H1 (cell line): ENCODE results near the gene RAD50. TPM values are rescaled to one million over a fixed set of nuclear protein-coding genes. Genes with fewer than 3 reads are reported as not detected.

ENCODE experiments used
- CTCF ChIA-PET: fragments of 300-600 bp; sonication (Branson Sonifier 250); formaldehyde crosslinking; loops from one replicate; lab custom pipeline; 2021; ENCODE audit not compliant: partially characterized antibody; lab: Charles Lee
- POLR2A ChIA-PET: fragments of 300-600 bp; sonication (Branson Sonifier 250); formaldehyde crosslinking; loops from one replicate; lab custom pipeline; 2021; ENCODE audit warnings: inconsistent platforms; ENCODE audit not compliant: partially characterized antibody; lab: Charles Lee
- DNase-seq, 2 experiments: peaks; one replicate each; pipeline versions ENCODE4 v3.0.0 to v3.0.0-alpha.2; 2010 to 2022; ENCODE audit warnings: low spot score in 2 of 2, low read depth in 1 of 2, mixed read lengths in 1 of 2
- FAIRE-seq: peaks from 2 replicates; lab custom pipeline; 2011; peaks lifted over from hg19 to GRCh38; lab: Jason Lieb, UNC
- H2AFZ ChIP-seq: 2 replicates; pipeline ENCODE4 v1.8.1; 2012; ENCODE audit warnings: low read length, inconsistent platforms
- H2AK5ac ChIP-seq: 2 replicates; pipeline ENCODE4 v1.6.1; 2013; ENCODE audit warnings: low read depth, low read length
- H2BK120ac ChIP-seq: replicated peaks from 2 replicates; pipeline ENCODE3; 2013; ENCODE audit warnings: low read depth, low read length, inconsistent platforms
- H2BK12ac ChIP-seq: 2 replicates; pipeline ENCODE4 v1.6.1; 2013; ENCODE audit warnings: low read depth, low read length
- H2BK15ac ChIP-seq: 2 replicates; pipeline ENCODE4 v1.6.1; 2013; ENCODE audit warnings: low read length
- H2BK20ac ChIP-seq: 2 replicates; pipeline ENCODE4 v1.6.1; 2013; ENCODE audit warnings: low read length
- H2BK5ac ChIP-seq: 2 replicates; pipeline ENCODE4 v1.6.1; 2013; ENCODE audit warnings: low read depth, low read length
- H3K14ac ChIP-seq: 2 replicates; pipeline ENCODE4 v1.6.1; 2013; ENCODE audit warnings: inconsistent platforms; ENCODE audit not compliant: insufficient read length
- H3K18ac ChIP-seq: 2 replicates; pipeline ENCODE4 v1.6.1; 2013; ENCODE audit warnings: low read length; ENCODE audit errors: extremely low read depth
- H3K23ac ChIP-seq: 2 replicates; pipeline ENCODE4 v1.6.1; 2013; ENCODE audit warnings: inconsistent platforms; ENCODE audit not compliant: insufficient read length
- H3K23me2 ChIP-seq: 2 replicates; pipeline ENCODE4 v1.6.1; 2013; ENCODE audit warnings: low read depth, low read length
- H3K27ac ChIP-seq: 2 replicates; pipeline ENCODE4 v1.6.1; 2011; ENCODE audit warnings: low read depth, low read length, inconsistent platforms
- H3K27me3 ChIP-seq, 4 experiments: replicated peaks in 1 of 4; 1 replicate in 1 of 4; 2 replicates in 3 of 4; pipeline versions ENCODE4 v1.6.1 to v1.8.1; 2011 to 2013; ENCODE audit warnings: low read length in 3 of 4, mild to moderate bottlenecking in 3 of 4, inconsistent platforms in 2 of 4, mixed read lengths in 2 of 4, moderate library complexity in 1 of 4; ENCODE audit not compliant: control insufficient read depth in 3 of 4, insufficient read depth in 3 of 4; ENCODE audit errors: extremely low read depth in 1 of 4
- H3K36me3 ChIP-seq, 4 experiments: 2 replicates each; pipeline versions ENCODE4 v1.6.1 to v1.8.1; 2011 to 2013; ENCODE audit warnings: mild to moderate bottlenecking in 4 of 4, low read length in 3 of 4, moderate library complexity in 2 of 4, control low read depth in 1 of 4, inconsistent platforms in 1 of 4; ENCODE audit not compliant: insufficient read depth in 4 of 4, control insufficient read depth in 2 of 4
- H3K4ac ChIP-seq: replicated peaks from 2 replicates; pipeline ENCODE3; 2013; ENCODE audit warnings: low read length, low read depth, mixed read lengths, inconsistent platforms; ENCODE audit not compliant: insufficient read length
- H3K4me1 ChIP-seq, 4 experiments: replicated peaks in 1 of 4; 1 replicate in 1 of 4; 2 replicates in 3 of 4; pipeline versions ENCODE4 v1.6.1 to v1.8.1; 2011 to 2013; ENCODE audit warnings: low read length in 3 of 4, inconsistent platforms in 2 of 4, mixed read lengths in 1 of 4; ENCODE audit not compliant: insufficient read depth in 4 of 4, control insufficient read depth in 3 of 4
- H3K4me2 ChIP-seq, 2 experiments: 2 replicates each; pipeline versions ENCODE4 v1.6.1 to v1.8.1; 2011 to 2013; ENCODE audit warnings: low read depth in 2 of 2, low read length in 2 of 2, control low read depth in 1 of 2, inconsistent platforms in 1 of 2, mild to moderate bottlenecking in 1 of 2; ENCODE audit not compliant: insufficient read depth in 1 of 2
- H3K4me3 ChIP-seq, 4 experiments: fragments of 200-600, 300-600 bp in 1 of 4; sonication (generic), shearing (Covaris generic), sonication (Bioruptor Twin) in 1 of 4; 2 replicates each; pipeline versions ENCODE4 v1.5.1 to v1.8.1; 2011 to 2016; ENCODE audit warnings: low read length in 4 of 4, low read depth in 3 of 4, control low read depth in 2 of 4, inconsistent platforms in 2 of 4, mild to moderate bottlenecking in 2 of 4, mixed read lengths in 1 of 4, moderate library complexity in 1 of 4; ENCODE audit not compliant: insufficient read depth in 2 of 4; ENCODE audit errors: extremely low read depth in 1 of 4
- H3K56ac ChIP-seq: replicated peaks from 2 replicates; pipeline ENCODE3; 2013; ENCODE audit warnings: low read depth, mild to moderate bottlenecking, mixed read lengths, low read length, inconsistent platforms; ENCODE audit not compliant: insufficient read length
- H3K79me1 ChIP-seq: 2 replicates; pipeline ENCODE4 v1.6.1; 2013; ENCODE audit warnings: low read depth, low read length, control low read depth
- H3K79me2 ChIP-seq, 2 experiments: 2 replicates each; pipeline versions ENCODE4 v1.6.1 to v1.8.1; 2012 to 2013; ENCODE audit warnings: low read length in 2 of 2, mild to moderate bottlenecking in 2 of 2, inconsistent platforms in 1 of 2; ENCODE audit not compliant: insufficient read depth in 2 of 2, control insufficient read depth in 1 of 2
- H3K9ac ChIP-seq, 4 experiments: replicated peaks in 1 of 4; 1 replicate in 1 of 4; 2 replicates in 3 of 4; pipeline versions ENCODE4 v1.6.1 to v1.8.1; 2011 to 2013; ENCODE audit warnings: low read depth in 3 of 4, low read length in 3 of 4, control low read depth in 2 of 4, mild to moderate bottlenecking in 2 of 4, moderate library complexity in 2 of 4, inconsistent platforms in 1 of 4; ENCODE audit errors: extremely low read depth in 1 of 4
- H3K9me3 ChIP-seq, 2 experiments: 2 replicates each; pipeline versions ENCODE4 v1.6.1 to v1.8.1; 2012 to 2013; ENCODE audit warnings: mild to moderate bottlenecking in 2 of 2, moderate library complexity in 2 of 2, control low read depth in 1 of 2, inconsistent platforms in 1 of 2, low read depth in 1 of 2, low read length in 1 of 2, mixed read lengths in 1 of 2; ENCODE audit not compliant: insufficient read depth in 2 of 2
- H4K20me1 ChIP-seq, 2 experiments: replicated peaks in 1 of 2; 2 replicates each; pipeline versions ENCODE3 to v1.8.1; 2011 to 2013; ENCODE audit warnings: inconsistent platforms in 2 of 2, low read length in 2 of 2, mild to moderate bottlenecking in 1 of 2; ENCODE audit not compliant: insufficient read depth in 2 of 2, control insufficient read depth in 1 of 2
- H4K5ac ChIP-seq: 2 replicates; pipeline ENCODE4 v1.6.1; 2013; ENCODE audit warnings: low read length, low read depth, mixed read lengths, inconsistent platforms; ENCODE audit not compliant: insufficient read length
- H4K8ac ChIP-seq: 2 replicates; pipeline ENCODE4 v1.8.0; 2013; ENCODE audit warnings: mild to moderate bottlenecking, moderate library complexity, low read length, inconsistent platforms; ENCODE audit not compliant: insufficient read depth; ENCODE audit errors: extremely low read depth
- H4K91ac ChIP-seq: replicated peaks from 2 replicates; pipeline ENCODE3; 2013; ENCODE audit warnings: low read length, mixed read lengths, inconsistent platforms; ENCODE audit not compliant: insufficient read length
- CBX8 ChIP-seq: fragments of 300-800, 300-1000 bp; sonication (generic); IDR thresholded peaks from 2 replicates; pipeline ENCODE4 v1.7.1; 2016; ENCODE audit warnings: low read depth, low read length, borderline replicate concordance
- CREB1 ChIP-seq: IDR thresholded peaks from 2 replicates; pipeline ENCODE4 v1.6.1; 2012; ENCODE audit warnings: inconsistent platforms
- CTBP2 ChIP-seq: IDR thresholded peaks from 2 replicates; pipeline ENCODE4 v1.7.0; 2011; ENCODE audit warnings: borderline replicate concordance, mild to moderate bottlenecking, moderate library complexity, mixed read lengths, low read length; ENCODE audit not compliant: insufficient read depth, insufficient read length
- FOSL1 ChIP-seq: IDR thresholded peaks from 2 replicates; pipeline ENCODE4 v1.6.1; 2011; ENCODE audit warnings: mild to moderate bottlenecking, low read depth, low read length, moderate library complexity; ENCODE audit not compliant: insufficient read depth
- HDAC2 ChIP-seq, 2 experiments: fragments of 300-600 bp in 1 of 2; sonication (generic) in 1 of 2; IDR thresholded peaks; 2 replicates each; pipeline ENCODE4 v1.6.1; 2011 to 2012; ENCODE audit warnings: low read depth in 2 of 2, low read length in 2 of 2, mild to moderate bottlenecking in 2 of 2, moderate library complexity in 2 of 2, borderline replicate concordance in 1 of 2, inconsistent platforms in 1 of 2
- NANOG ChIP-seq: IDR thresholded peaks from 2 replicates; pipeline ENCODE4 v1.6.1; 2011; ENCODE audit warnings: low read length, low read depth, mild to moderate bottlenecking, inconsistent platforms; ENCODE audit not compliant: insufficient read depth, poor library complexity, severe bottlenecking
- NRF1 ChIP-seq: IDR thresholded peaks from 2 replicates; pipeline ENCODE4 v1.6.1; 2011; ENCODE audit warnings: mild to moderate bottlenecking, low read depth, low read length, improper control_type of control experiment
- SIN3A ChIP-seq, 2 experiments: IDR thresholded peaks in 1 of 2; conservative IDR thresholded peaks in 1 of 2; 2 replicates each; pipeline ENCODE4 v1.6.1; 2011 to 2012; ENCODE audit warnings: low read length in 2 of 2, improper control_type of control experiment in 1 of 2, low read depth in 1 of 2, mild to moderate bottlenecking in 1 of 2
- SIRT6 ChIP-seq: IDR thresholded peaks from one replicate; pipeline ENCODE4 v1.7.1; 2012; ENCODE audit warnings: low read length, inconsistent platforms
- SP2 ChIP-seq: IDR thresholded peaks from 2 replicates; pipeline ENCODE4 v1.6.1; 2012; ENCODE audit warnings: mild to moderate bottlenecking, low read length, inconsistent platforms
- SUZ12 ChIP-seq: fragments of 200-600 bp; sonication (generic); IDR thresholded peaks from 2 replicates; pipeline ENCODE4 v1.6.1; 2012; ENCODE audit warnings: mild to moderate bottlenecking, inconsistent platforms, low read length, moderate library complexity, mixed read lengths
- TAF7 ChIP-seq: optimal IDR thresholded peaks from 2 replicates; pipeline ENCODE3; 2011; ENCODE audit warnings: low read depth, mild to moderate bottlenecking, inconsistent platforms, low read length, moderate library complexity, borderline replicate concordance
- TEAD4 ChIP-seq: IDR thresholded peaks from 2 replicates; pipeline ENCODE4 v1.6.1; 2012; ENCODE audit warnings: low read depth, low read length, inconsistent platforms, mixed read lengths
- YY1 ChIP-seq: IDR thresholded peaks from 2 replicates; pipeline ENCODE4 v1.6.1; 2011; ENCODE audit warnings: low read depth, mild to moderate bottlenecking, low read length
- ZNF274 ChIP-seq: IDR thresholded peaks from 2 replicates; pipeline ENCODE4 v1.7.0; 2012; ENCODE audit warnings: low read length, borderline replicate concordance; ENCODE audit errors: extremely low read depth
- WGBS, 2 experiments: shearing (Covaris generic) in 1 of 2; methylation state at CpG; one replicate each; pipeline versions ENCODE4 v1.1.6 to v1.1.7; 2013 to 2015; ENCODE audit warnings: low lambda C conversion rate in 2 of 2, mixed read lengths in 2 of 2, inconsistent platforms in 1 of 2, low coverage in 1 of 2, missing lambda C conversion rate in 1 of 2; ENCODE audit not compliant: insufficient replicate concordance in 2 of 2, insufficient coverage in 1 of 2, insufficient read length in 1 of 2; ENCODE audit errors: extremely low coverage in 1 of 2, missing lambda C conversion rate in 1 of 2; 5-methylcytosine and 5-hydroxymethylcytosine counted together
- polyA plus RNA-seq, 7 experiments: library from polyadenylated mRNA; depleted of rRNA in 3 of 7; stranded (reverse) in 5 of 7; unstranded in 2 of 7; fragments of >200 nt in 5 of 7; fragments of 200-250 nt in 2 of 7; gene quantifications; 1 replicate in 5 of 7; 2 replicates in 1 of 7; 4 replicates in 1 of 7; pipeline versions ENCODE4 v1.2.1 to v1.2.3, GENCODE V29; 2011 to 2013; ENCODE audit warnings: missing spikeins in 2 of 7, mixed read lengths in 2 of 7
- total RNA-seq: library from RNA; stranded (reverse); fragmentation: NEBNext Ultra II Directional; extraction: Animal tissue kit (Norgen Biotek cat#: 25700); gene quantifications from 2 replicates; pipeline ENCODE4 v1.2.1, GENCODE V29; 2021

The RAD50 gene
- total and polyA plus RNA-seq, 2 of the 8 experiments (the other 6 are each of a cell fraction or from before 2014, with no cell fraction given), result 10.1 to 39.4 TPM

DNA sequence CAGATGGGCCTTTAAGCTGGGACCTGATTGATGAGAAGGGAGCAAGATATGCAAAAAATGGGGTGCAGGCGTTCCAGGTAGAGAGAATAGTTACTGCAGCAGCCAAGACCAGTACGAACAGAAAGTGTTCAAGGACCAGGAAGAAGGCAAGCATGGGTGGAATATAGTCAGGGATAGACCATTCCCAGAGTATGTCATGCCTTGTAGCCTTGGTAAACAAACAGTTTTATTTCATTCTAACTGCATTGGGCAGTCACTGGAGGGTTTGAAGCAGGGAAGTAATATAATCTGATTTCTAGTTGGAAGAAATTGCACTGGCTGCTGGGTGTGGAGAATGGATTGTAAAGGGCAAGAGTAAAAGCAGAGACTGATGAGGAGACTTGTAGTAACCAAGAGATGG is 70.7 kb downstream of the RAD50 start:
- no peak overlapping the region for H4K8ac ChIP-seq
- no peaks in the 10 kb centered on the region for H3K79me2 ChIP-seq
- ChIA-PET POLR2A (no interaction called here), CTCF (no interaction called here)
- no peak overlapping the region for H2BK5ac ChIP-seq
- no peak overlapping the region for H2AFZ ChIP-seq
- WGBS, 2 experiments, result 76% methylated on average over 2 of the region's 2 CpGs; no CpG with 5 or more reads in 1 of the 2 experiments
- peaks cover 0 to 1% of the 10 kb centered on the region in 2 experiments for H4K20me1 ChIP-seq
- no peaks in the 10 kb centered on the region for H3K4me1 ChIP-seq
- no peak overlapping the region for H3K14ac ChIP-seq
- H3K18ac ChIP-seq, result no peak overlapping the region
- no peak overlapping the region for H2BK120ac ChIP-seq
- no peak overlapping the region for H2BK20ac ChIP-seq
- FAIRE-seq, result no peak
- no peak overlapping the region for H3K4ac ChIP-seq
- DNase-seq, result no peak
- H3K23ac ChIP-seq, result no peak overlapping the region
- no peaks in the 10 kb centered on the region for H3K27me3 ChIP-seq
- no peaks in the 10 kb centered on the region for H3K23me2 ChIP-seq
- no peak overlapping the region for H3K9ac ChIP-seq
- H3K79me1 ChIP-seq, result no peaks in the 10 kb centered on the region
- no peaks in the 10 kb centered on the region; a peak in 3 of 8 replicates for H3K36me3 ChIP-seq
- no peak overlapping the region for H3K4me2 ChIP-seq
- H3K56ac ChIP-seq, result no peak overlapping the region
- no peak overlapping the region for H3K4me3 ChIP-seq
- no peak overlapping the region for H4K91ac ChIP-seq
- H2AK5ac ChIP-seq, result no peak overlapping the region
- no peak overlapping the region for H4K5ac ChIP-seq
- H2BK12ac ChIP-seq, result no peak overlapping the region
- H3K9me3 ChIP-seq, result no peaks in the 10 kb centered on the region
- H3K27ac ChIP-seq, result no peak overlapping the region
- no peak overlapping the region for H2BK15ac ChIP-seq
- TF ChIP-seq SIN3A (conservative IDR thresholded peaks at IDR 0.05 in 1 of 2, IDR thresholded peaks at IDR 0.05 in 1 of 2; ENCODE audit: low read depth in 1 of 2, low read length in 2 of 2) (no peak), SIRT6 (no peak), TAF7 (no peak), NRF1 (no peak), FOSL1 (no peak), SP2 (no peak), ZNF274 (no peak), YY1 (no peak), CBX8 (no peak), TEAD4 (no peak), CREB1 (no peak), NANOG (no peak), SUZ12 (no peak), HDAC2 (IDR thresholded peaks at IDR 0.05; ENCODE audit: borderline replicate concordance in 1 of 2, low read depth in 2 of 2, low read length in 2 of 2) (no peak), CTBP2 (no peak)
